Measurements from ENCODE around the gene DLG1.

Gene DLG1

GRCh38 chr3:197175503-197175902 is 122.9 kb downstream of the DLG1 start:
- DNase-seq (ENCODE audit: low read depth, low spot score) = no peak
- Histone ChIP-seq H3K27me3 (ENCODE audit: insufficient read depth, insufficient read length) (no peaks in the 10 kb centered on the region), H3K36me3 (ENCODE audit: insufficient read depth, insufficient read length, low read length) (no peaks in the 10 kb centered on the region), H3K9me3 (ENCODE audit: insufficient read depth, low read length) (no peaks in the 10 kb centered on the region), H3K9ac (ENCODE audit: insufficient read length, low read depth) (no peak overlapping the region), H3K4me3 (ENCODE audit: insufficient read length, low read depth) (no peak overlapping the region), H3K4me1 (ENCODE audit: insufficient read depth, insufficient read length) (no peaks in the 10 kb centered on the region)
- TF ChIP-seq ZNF274 (IDR thresholded peaks at IDR 0.05; ENCODE audit: low read depth, low read length) (no peak), SUZ12 (IDR thresholded peaks at IDR 0.05; ENCODE audit: extremely low read depth, insufficient read depth, insufficient read length) (no peak), YY1 (IDR thresholded peaks at IDR 0.05; ENCODE audit: insufficient read depth, insufficient read length) (no peak)

DNA sequence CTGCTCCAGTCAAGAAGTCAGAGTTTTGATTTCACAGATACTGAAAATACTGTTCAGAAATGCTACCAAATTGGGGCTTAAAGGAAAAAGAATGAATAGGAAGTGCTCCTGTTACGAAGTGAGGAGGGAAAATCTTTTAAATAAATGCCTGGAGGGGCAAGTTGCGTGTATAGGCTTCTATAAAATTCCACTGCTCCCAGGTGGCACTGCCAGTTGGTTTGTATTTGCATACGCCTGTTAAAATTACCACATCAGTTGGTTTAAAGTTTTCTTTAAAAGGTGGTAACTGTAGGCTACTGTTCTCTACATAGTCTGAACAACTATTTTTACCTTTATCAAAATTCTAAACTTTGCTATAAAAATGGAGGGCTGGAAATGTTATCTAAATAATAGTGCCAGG is 123.5 kb downstream of the DLG1 start:
- Histone ChIP-seq H3K27me3 (ENCODE audit: insufficient read depth, insufficient read length) (no peaks in the 10 kb centered on the region), H3K9ac (ENCODE audit: insufficient read length, low read depth) (no peak overlapping the region), H3K4me3 (ENCODE audit: insufficient read length, low read depth) (no peak overlapping the region), H3K4me1 (ENCODE audit: insufficient read depth, insufficient read length) (no peaks in the 10 kb centered on the region), H3K9me3 (ENCODE audit: insufficient read depth, low read length) (no peaks in the 10 kb centered on the region), H3K36me3 (ENCODE audit: insufficient read depth, insufficient read length, low read length) (no peaks in the 10 kb centered on the region)
- TF ChIP-seq SUZ12 (IDR thresholded peaks at IDR 0.05; ENCODE audit: extremely low read depth, insufficient read depth, insufficient read length) (no peak), ZNF274 (IDR thresholded peaks at IDR 0.05; ENCODE audit: low read depth, low read length) (no peak), YY1 (IDR thresholded peaks at IDR 0.05; ENCODE audit: insufficient read depth, insufficient read length) (no peak)
- no peak for DNase-seq (ENCODE audit: low read depth, low spot score)

DNA sequence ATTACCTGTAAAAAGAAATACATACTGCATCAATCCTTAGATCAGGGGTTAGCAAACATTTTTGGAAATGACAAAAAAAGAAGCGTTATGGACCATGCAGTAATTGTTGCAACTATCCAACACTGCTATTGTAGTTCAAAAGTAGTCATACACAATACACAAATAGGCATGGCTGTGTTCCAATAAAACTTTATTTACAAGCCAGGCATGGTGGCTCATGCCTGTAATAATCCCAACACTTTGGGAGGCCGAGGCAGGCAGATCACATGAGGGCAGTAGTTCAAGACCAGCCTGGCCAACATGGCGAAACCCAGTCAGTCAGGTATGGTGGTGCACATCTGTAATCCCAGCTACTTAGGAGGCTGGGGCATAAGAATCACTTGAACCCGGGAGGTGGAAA is 124.8 kb downstream of the DLG1 start:
- Histone ChIP-seq H3K9me3 (ENCODE audit: insufficient read depth, low read length) (no peaks in the 10 kb centered on the region), H3K4me1 (ENCODE audit: insufficient read depth, insufficient read length) (no peaks in the 10 kb centered on the region), H3K4me3 (ENCODE audit: insufficient read length, low read depth) (no peak overlapping the region), H3K27me3 (ENCODE audit: insufficient read depth, insufficient read length) (no peaks in the 10 kb centered on the region), H3K9ac (ENCODE audit: insufficient read length, low read depth) (no peak overlapping the region), H3K36me3 (ENCODE audit: insufficient read depth, insufficient read length, low read length) (no peaks in the 10 kb centered on the region)
- no peak for DNase-seq (ENCODE audit: low read depth, low spot score)
- TF ChIP-seq SUZ12 (IDR thresholded peaks at IDR 0.05; ENCODE audit: extremely low read depth, insufficient read depth, insufficient read length) (no peak), YY1 (IDR thresholded peaks at IDR 0.05; ENCODE audit: insufficient read depth, insufficient read length) (no peak), ZNF274 (IDR thresholded peaks at IDR 0.05; ENCODE audit: low read depth, low read length) (no peak)

GRCh38 chr3:197171481-197172067 is 126.8 kb downstream of the DLG1 start:
- TF ChIP-seq ZNF274 (IDR thresholded peaks at IDR 0.05; ENCODE audit: low read depth, low read length) (no peak), YY1 (IDR thresholded peaks at IDR 0.05; ENCODE audit: insufficient read depth, insufficient read length) (no peak), SUZ12 (IDR thresholded peaks at IDR 0.05; ENCODE audit: extremely low read depth, insufficient read depth, insufficient read length) (no peak)

GRCh38 chr3:197169028-197169427 is 129.4 kb downstream of the DLG1 start:
- H3K4me3 ChIP-seq (ENCODE audit: insufficient read length, low read depth) = no peak overlapping the region
- H3K36me3 ChIP-seq (ENCODE audit: insufficient read depth, insufficient read length, low read length) = peaks cover 5% of the 10 kb centered on the region
- TF ChIP-seq SUZ12 (IDR thresholded peaks at IDR 0.05; ENCODE audit: extremely low read depth, insufficient read depth, insufficient read length) (no peak), ZNF274 (IDR thresholded peaks at IDR 0.05; ENCODE audit: low read depth, low read length) (no peak), YY1 (IDR thresholded peaks at IDR 0.05; ENCODE audit: insufficient read depth, insufficient read length) (no peak)
- no peaks in the 10 kb centered on the region for H3K4me1 ChIP-seq (ENCODE audit: insufficient read depth, insufficient read length)
- no peaks in the 10 kb centered on the region for H3K9me3 ChIP-seq (ENCODE audit: insufficient read depth, low read length)
- DNase-seq (ENCODE audit: low read depth, low spot score) = no peak
- no peak overlapping the region for H3K9ac ChIP-seq (ENCODE audit: insufficient read length, low read depth)
- no peaks in the 10 kb centered on the region for H3K27me3 ChIP-seq (ENCODE audit: insufficient read depth, insufficient read length)

More at GRCh38 chr3:197171481-197172067, 126.8 kb downstream of the DLG1 start:
- DNase-seq (ENCODE audit: low read depth, low spot score) = no peak
- Histone ChIP-seq H3K36me3 (ENCODE audit: insufficient read depth, insufficient read length, low read length) (no peaks in the 10 kb centered on the region), H3K9ac (ENCODE audit: insufficient read length, low read depth) (no peak overlapping the region), H3K27me3 (ENCODE audit: insufficient read depth, insufficient read length) (no peaks in the 10 kb centered on the region), H3K9me3 (ENCODE audit: insufficient read depth, low read length) (no peaks in the 10 kb centered on the region), H3K4me1 (ENCODE audit: insufficient read depth, insufficient read length) (no peaks in the 10 kb centered on the region), H3K4me3 (ENCODE audit: insufficient read length, low read depth) (no peak overlapping the region)

- H3K27me3 ChIP-seq (ENCODE audit: insufficient read depth, insufficient read length) = no peaks in the 10 kb centered on the region
Observed at GRCh38 chr3:197168606-197169005, 129.8 kb downstream of the DLG1 start.

GRCh38 chr3:197168063-197168462 is 130.3 kb downstream of the DLG1 start:
- Histone ChIP-seq H3K4me3 (ENCODE audit: insufficient read length, low read depth) (no peak overlapping the region), H3K9ac (ENCODE audit: insufficient read length, low read depth) (no peak overlapping the region), H3K36me3 (ENCODE audit: insufficient read depth, insufficient read length, low read length) (peaks cover 9% of the 10 kb centered on the region), H3K27me3 (ENCODE audit: insufficient read depth, insufficient read length) (no peaks in the 10 kb centered on the region), H3K4me1 (ENCODE audit: insufficient read depth, insufficient read length) (no peaks in the 10 kb centered on the region), H3K9me3 (ENCODE audit: insufficient read depth, low read length) (no peaks in the 10 kb centered on the region)
- no peak for DNase-seq (ENCODE audit: low read depth, low spot score)
- TF ChIP-seq YY1 (IDR thresholded peaks at IDR 0.05; ENCODE audit: insufficient read depth, insufficient read length) (no peak), SUZ12 (IDR thresholded peaks at IDR 0.05; ENCODE audit: extremely low read depth, insufficient read depth, insufficient read length) (no peak), ZNF274 (IDR thresholded peaks at IDR 0.05; ENCODE audit: low read depth, low read length) (no peak)

More at GRCh38 chr3:197168606-197169005, 129.8 kb downstream of the DLG1 start:
- no peak for DNase-seq (ENCODE audit: low read depth, low spot score)
- Histone ChIP-seq H3K4me3 (ENCODE audit: insufficient read length, low read depth) (no peak overlapping the region), H3K36me3 (ENCODE audit: insufficient read depth, insufficient read length, low read length) (peaks cover 5% of the 10 kb centered on the region), H3K4me1 (ENCODE audit: insufficient read depth, insufficient read length) (no peaks in the 10 kb centered on the region), H3K9ac (ENCODE audit: insufficient read length, low read depth) (no peak overlapping the region), H3K9me3 (ENCODE audit: insufficient read depth, low read length) (no peaks in the 10 kb centered on the region)
- TF ChIP-seq YY1 (IDR thresholded peaks at IDR 0.05; ENCODE audit: insufficient read depth, insufficient read length) (no peak), ZNF274 (IDR thresholded peaks at IDR 0.05; ENCODE audit: low read depth, low read length) (no peak), SUZ12 (IDR thresholded peaks at IDR 0.05; ENCODE audit: extremely low read depth, insufficient read depth, insufficient read length) (no peak)
